ENCODE results near the gene GALT. TPM values are rescaled to one million over a fixed set of nuclear protein-coding genes. Genes with fewer than 3 reads are reported as not detected.

GALT gene
- total RNA-seq, 2 experiments from 2014 or later = 62.5 to 90.9 TPM

DNA sequence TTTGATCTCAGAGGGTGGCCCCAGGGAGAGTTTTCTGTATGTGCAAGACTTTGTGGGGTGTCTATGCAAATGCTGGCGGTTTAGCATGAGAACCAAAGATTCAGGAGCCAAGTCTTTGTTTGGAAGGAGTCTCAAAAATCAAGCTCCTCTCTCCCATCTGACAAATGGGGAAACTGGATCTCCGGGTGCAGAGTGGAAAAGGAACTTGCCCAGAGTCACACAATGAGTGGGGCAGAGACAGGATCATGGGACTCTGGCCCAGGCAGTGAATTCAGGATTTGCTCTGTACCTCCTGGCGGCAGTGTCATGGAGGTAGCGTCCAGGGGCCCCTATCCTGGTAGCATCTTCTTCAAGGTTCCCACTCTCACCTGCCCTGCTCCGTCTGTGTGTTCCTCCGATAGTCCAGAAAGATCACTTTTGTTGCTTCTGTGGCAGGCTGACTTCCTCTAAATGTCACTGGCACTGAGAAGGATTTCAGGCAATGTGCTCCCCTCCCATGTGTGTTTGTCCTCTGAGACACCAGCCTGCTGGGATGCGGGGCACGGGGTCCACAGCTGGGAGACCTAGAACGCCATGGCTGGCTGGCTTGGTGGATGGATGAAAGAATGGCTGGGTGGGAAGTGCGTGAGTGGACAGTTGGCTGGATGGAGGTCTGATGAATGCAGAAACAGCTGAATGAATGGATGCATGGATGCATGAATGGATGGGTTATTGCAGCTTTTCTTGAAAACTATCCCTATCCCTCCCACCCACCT is 41.0 kb downstream of the GALT start:
- Histone ChIP-seq H3K4me1 (ENCODE audit: insufficient read depth, low read length, poor library complexity, severe bottlenecking) (no peaks in the 10 kb centered on the region), H3K27ac (ENCODE audit: low read depth, low read length, poor library complexity, severe bottlenecking) (no peak overlapping the region), H3K9me2 (ENCODE audit: insufficient read depth, low read length) (no peaks in the 10 kb centered on the region), H3K4me3 (ENCODE audit: low read depth, low read length, poor library complexity, severe bottlenecking) (no peak overlapping the region), H3K36me3 (ENCODE audit: insufficient read depth, low read length) (no peaks in the 10 kb centered on the region), H3K79me2 (ENCODE audit: insufficient read depth, low read depth, low read length) (no peaks in the 10 kb centered on the region), H4K20me1 (ENCODE audit: insufficient read depth, low read length) (no peaks in the 10 kb centered on the region), H2AFZ (ENCODE audit: low read length) (no peak overlapping the region), H3K4me2 (ENCODE audit: low read length) (no peak overlapping the region), H3K9me3 (ENCODE audit: low read length) (no peaks in the 10 kb centered on the region)
- CTCF ChIA-PET (ENCODE audit: unreplicated experiment) = interaction anchor here (0.6 kb wide), 1 partner anchor 7 kb away, joined by 3 read pairs; no protein-coding TSS in a partner anchor
- intact Hi-C loops (cut with micrococcal nuclease; ENCODE audit: unreplicated experiment) = no loop called here
- POLR2A ChIA-PET = no interaction called here
- no peak for TF ChIP-seq EZH2phosphoT487 (IDR thresholded peaks at IDR 0.05; ENCODE audit: borderline replicate concordance, low read depth, low read length)
- TF ChIP-seq, protein P1, sequence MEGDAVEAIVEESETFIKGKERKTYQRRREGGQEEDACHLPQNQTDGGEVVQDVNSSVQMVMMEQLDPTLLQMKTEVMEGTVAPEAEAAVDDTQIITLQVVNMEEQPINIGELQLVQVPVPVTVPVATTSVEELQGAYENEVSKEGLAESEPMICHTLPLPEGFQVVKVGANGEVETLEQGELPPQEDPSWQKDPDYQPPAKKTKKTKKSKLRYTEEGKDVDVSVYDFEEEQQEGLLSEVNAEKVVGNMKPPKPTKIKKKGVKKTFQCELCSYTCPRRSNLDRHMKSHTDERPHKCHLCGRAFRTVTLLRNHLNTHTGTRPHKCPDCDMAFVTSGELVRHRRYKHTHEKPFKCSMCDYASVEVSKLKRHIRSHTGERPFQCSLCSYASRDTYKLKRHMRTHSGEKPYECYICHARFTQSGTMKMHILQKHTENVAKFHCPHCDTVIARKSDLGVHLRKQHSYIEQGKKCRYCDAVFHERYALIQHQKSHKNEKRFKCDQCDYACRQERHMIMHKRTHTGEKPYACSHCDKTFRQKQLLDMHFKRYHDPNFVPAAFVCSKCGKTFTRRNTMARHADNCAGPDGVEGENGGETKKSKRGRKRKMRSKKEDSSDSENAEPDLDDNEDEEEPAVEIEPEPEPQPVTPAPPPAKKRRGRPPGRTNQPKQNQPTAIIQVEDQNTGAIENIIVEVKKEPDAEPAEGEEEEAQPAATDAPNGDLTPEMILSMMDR (conservative IDR thresholded peaks at IDR 0.05; ENCODE audit: low read length) = no peak
- DNase-seq (ENCODE audit: low spot score) = no peak
- BruUV-seq (replicated peaks) = no TSS peak

DNA sequence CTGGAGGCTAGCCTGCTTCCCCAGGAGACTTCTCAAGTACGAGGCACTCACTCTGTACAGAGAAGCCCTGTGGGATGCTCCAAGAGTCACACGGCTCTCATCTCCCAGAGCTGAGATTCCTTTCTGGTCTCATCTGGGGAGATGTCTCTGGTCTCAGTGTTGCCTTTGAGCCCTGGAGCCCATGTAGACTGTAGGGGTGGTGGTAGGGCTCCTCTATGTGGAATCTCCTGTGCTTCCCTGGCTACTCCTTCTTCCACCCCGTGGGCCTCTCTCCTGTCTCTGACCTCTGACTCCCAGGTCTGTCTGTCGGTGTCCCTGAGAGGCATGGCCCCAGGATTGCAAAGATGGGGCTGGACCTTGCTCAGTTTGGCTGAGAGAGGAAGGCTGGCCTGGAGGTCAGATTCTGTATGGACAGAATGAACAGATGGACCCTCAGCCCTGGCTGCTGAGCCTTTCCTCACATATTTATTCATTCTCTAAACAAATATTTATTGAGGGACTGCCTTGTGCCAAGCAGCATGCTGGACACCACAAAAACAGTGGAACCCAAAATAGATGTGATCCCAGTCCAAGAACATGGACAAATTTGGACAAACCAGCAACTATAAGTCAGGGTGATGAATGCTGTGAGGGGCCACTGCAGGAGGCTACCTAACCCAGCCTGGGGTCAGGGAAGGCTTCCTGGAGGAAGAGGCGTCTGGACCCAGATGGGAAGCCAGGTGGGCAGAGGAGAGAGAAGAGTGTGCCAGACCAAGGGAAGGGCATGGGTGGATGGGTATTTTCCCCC is 42.0 kb downstream of the GALT start:
- Histone ChIP-seq H3K79me2 (ENCODE audit: insufficient read depth, low read depth, low read length) (no peaks in the 10 kb centered on the region), H3K36me3 (ENCODE audit: insufficient read depth, low read length) (no peaks in the 10 kb centered on the region), H3K9me3 (ENCODE audit: low read length) (no peaks in the 10 kb centered on the region), H2AFZ (ENCODE audit: low read length) (no peak overlapping the region), H3K4me1 (ENCODE audit: insufficient read depth, low read length, poor library complexity, severe bottlenecking) (no peaks in the 10 kb centered on the region), H3K4me3 (ENCODE audit: low read depth, low read length, poor library complexity, severe bottlenecking) (no peak overlapping the region), H4K20me1 (ENCODE audit: insufficient read depth, low read length) (no peaks in the 10 kb centered on the region), H3K9me2 (ENCODE audit: insufficient read depth, low read length) (no peaks in the 10 kb centered on the region), H3K4me2 (ENCODE audit: low read length) (no peak overlapping the region), H3K27ac (ENCODE audit: low read depth, low read length, poor library complexity, severe bottlenecking) (no peak overlapping the region)
- ChIA-PET CTCF (ENCODE audit: unreplicated experiment) (no interaction called here), POLR2A (no interaction called here)
- DNase-seq (ENCODE audit: low spot score) = no peak
- intact Hi-C loops (cut with micrococcal nuclease; ENCODE audit: unreplicated experiment) = no loop called here
- no peak for TF ChIP-seq EZH2phosphoT487 (IDR thresholded peaks at IDR 0.05; ENCODE audit: borderline replicate concordance, low read depth, low read length)
- TF ChIP-seq, protein P1 (conservative IDR thresholded peaks at IDR 0.05; ENCODE audit: low read length) = no peak
- no TSS peak for BruUV-seq (replicated peaks)

DNA sequence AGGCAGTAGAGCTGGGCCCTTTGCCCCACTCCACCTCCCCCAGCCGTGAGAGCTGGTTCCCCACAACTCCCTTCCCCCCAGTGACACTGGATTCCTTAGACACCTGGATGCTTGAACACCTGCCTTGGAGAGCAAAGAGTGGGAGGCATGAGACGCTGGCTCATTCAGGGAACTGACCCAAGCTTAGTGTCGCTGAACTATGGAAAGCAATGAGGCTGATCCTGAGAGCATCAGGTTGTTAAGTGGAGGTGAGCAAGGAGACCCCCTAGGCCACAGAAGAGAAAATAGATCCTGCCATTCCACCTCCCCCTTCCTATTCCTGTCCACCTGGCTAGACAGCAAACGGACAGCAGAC is 42.6 kb downstream of the GALT start:
- no peaks in the 10 kb centered on the region for H3K9me2 ChIP-seq (ENCODE audit: insufficient read depth, low read length)
- no peaks in the 10 kb centered on the region for H3K36me3 ChIP-seq (ENCODE audit: insufficient read depth, low read length)
- H3K4me1 ChIP-seq (ENCODE audit: insufficient read depth, low read length, poor library complexity, severe bottlenecking) = no peaks in the 10 kb centered on the region
- ChIA-PET CTCF (ENCODE audit: unreplicated experiment) (interaction anchor here (0.6 kb wide), 1 partner anchor 26 kb away, joined by 3 read pairs; no protein-coding TSS in a partner anchor), POLR2A (no interaction called here)
- no peaks in the 10 kb centered on the region for H4K20me1 ChIP-seq (ENCODE audit: insufficient read depth, low read length)
- no peaks in the 10 kb centered on the region for H3K9me3 ChIP-seq (ENCODE audit: low read length)
- no peak for DNase-seq (ENCODE audit: low spot score)
- no peak overlapping the region for H3K4me2 ChIP-seq (ENCODE audit: low read length)
- H3K27ac ChIP-seq (ENCODE audit: low read depth, low read length, poor library complexity, severe bottlenecking) = no peak overlapping the region
- intact Hi-C loops (cut with micrococcal nuclease; ENCODE audit: unreplicated experiment) = no loop called here
- no TSS peak for BruUV-seq (replicated peaks)
- no peak overlapping the region for H2AFZ ChIP-seq (ENCODE audit: low read length)
- H3K4me3 ChIP-seq (ENCODE audit: low read depth, low read length, poor library complexity, severe bottlenecking) = no peak overlapping the region
- TF ChIP-seq, protein P1 (conservative IDR thresholded peaks at IDR 0.05; ENCODE audit: low read length) = no peak
- no peak for TF ChIP-seq EZH2phosphoT487 (IDR thresholded peaks at IDR 0.05; ENCODE audit: borderline replicate concordance, low read depth, low read length)
- H3K79me2 ChIP-seq (ENCODE audit: insufficient read depth, low read depth, low read length) = no peaks in the 10 kb centered on the region
